Glomerular endothelial cell (primary cell): ENCODE data around the gene PARP4. TPM values are rescaled to one million over a fixed set of nuclear protein-coding genes. Genes with fewer than 3 reads are reported as not detected.
"Not testable (repeated sequence)": the region's sequence is repeated elsewhere in the genome, so short reads cannot be mapped to it uniquely, and the experiment has no call there.

ENCODE experiments used
- DNase-seq: peaks from one replicate; pipeline ENCODE4 v3.0.0-alpha.2; 2011; ENCODE audit warnings: low read depth, low spot score; ENCODE audit errors: extremely low read depth
- total RNA-seq: library from RNA; depleted of rRNA; stranded (reverse); fragments of >200 nt; gene quantifications from 2 replicates; pipeline ENCODE4 v1.2.3, GENCODE V29; 2015

Gene PARP4
- total RNA-seq, 1 donor from 2014 or later: 73.8 TPM

DNA sequence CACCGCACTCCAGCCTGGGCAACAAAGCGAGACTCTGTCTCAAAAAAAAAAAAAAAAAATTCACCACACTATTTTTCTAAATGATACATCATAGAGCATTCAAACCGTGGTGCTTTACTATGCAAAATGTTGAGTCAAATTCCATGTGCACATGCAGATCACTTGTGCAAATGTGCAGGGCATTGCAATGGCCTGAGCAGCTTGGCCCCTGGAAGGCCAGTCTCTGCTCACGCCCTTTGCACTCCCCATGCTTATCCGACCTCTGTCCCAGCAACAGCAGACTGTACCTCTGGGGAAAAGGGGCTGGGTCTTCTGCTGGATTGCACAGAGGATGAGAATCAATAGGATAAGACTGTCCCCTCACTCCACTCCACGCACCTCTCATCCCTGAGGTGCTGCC is 58.5 kb downstream of the PARP4 start:
- no peak for DNase-seq

GRCh38 chr13:24452044-24452443 is 60.5 kb downstream of the PARP4 start:
- DNase-seq: no peak

- DNase-seq: no peak
Measured at GRCh38 chr13:24450530-24450929, 62.0 kb downstream of the PARP4 start.

GRCh38 chr13:24444851-24445250 is 67.7 kb downstream of the PARP4 start:
- DNase-seq: not testable (repeated sequence)

DNA sequence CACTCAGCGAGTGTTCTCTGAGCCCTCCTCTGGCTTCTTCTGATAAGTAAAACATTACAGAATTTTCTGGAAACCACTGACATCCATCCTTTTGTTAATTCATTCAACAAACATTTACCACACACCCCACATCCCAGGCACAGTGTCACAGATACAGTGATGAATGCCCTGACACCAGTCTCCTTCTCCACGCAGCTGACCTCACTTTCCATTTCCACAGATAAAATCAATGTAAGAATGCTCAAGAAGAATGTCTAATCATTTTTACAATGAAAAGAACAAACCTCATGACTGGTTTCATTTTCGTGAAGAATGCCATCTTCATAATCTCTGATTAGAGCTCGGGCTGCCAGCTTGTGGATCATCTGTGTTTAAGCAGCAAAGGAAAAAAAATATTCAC is 69.2 kb downstream of the PARP4 start:
- DNase-seq: no peak

DNA sequence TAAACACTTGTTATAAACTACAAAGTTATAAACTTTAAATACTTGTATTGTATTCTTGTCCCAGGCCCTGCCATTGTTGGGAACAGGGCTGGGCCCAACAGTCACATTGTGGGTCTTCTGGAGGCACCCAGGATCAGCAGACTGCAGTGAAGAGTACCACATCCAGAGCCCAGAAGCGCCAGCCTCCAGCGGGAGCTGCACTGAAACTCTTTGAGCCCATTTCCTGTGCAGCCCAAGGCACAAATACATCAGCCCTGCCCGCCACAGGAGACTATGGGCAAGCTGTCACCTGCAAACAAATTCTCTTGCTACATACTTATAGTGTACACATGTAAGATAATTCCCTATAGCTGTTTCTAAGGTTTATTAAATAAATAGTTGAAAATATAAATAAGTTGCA is 86.5 kb downstream of the PARP4 start:
- DNase-seq: not testable (repeated sequence)

GRCh38 chr13:24419668-24420067 is 92.9 kb downstream of the PARP4 start:
- not testable (repeated sequence) for DNase-seq

DNA sequence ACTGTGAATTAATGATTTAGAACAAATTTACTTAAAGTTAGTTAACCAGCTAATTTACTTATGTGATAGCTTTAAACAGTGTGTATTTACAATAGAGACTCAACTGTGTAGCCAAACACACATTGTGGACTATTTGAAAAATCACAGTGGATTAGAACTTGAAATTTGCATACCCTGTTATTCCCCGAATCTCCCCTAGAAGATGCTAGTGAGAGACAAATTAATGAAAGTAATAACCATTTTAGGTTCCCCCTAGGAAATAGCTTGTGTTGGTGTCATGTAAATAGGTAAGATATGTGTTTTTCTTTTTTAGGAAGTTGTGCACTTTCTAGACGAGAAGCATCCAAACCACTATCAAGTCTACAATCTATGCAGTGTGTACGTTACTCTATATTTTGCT is 104.7 kb downstream of the PARP4 start:
- no peak for DNase-seq

GRCh38 chr13:24406524-24406923 is 106.1 kb downstream of the PARP4 start:
- no peak for DNase-seq

DNA sequence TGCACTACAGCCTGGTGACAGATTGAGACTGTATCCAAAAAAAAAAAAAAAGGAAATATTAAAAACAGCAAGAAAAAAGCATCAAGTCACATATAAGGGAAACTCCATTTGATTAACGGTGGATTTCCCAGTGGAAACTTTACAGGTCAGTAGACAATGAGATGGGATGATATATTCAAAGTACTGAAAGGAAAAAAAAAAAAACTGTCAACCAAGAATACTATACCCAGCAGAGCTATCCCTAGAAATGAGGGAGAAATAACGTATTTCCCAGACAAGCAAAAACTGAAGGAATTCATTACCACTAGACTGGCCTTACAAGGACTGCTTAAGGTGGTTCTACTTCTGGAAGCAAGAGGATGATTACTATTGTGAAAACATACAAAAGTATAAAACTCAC is 115.8 kb downstream of the PARP4 start:
- no peak for DNase-seq

- no peak for DNase-seq
Measured at GRCh38 chr13:24392972-24393371, 119.6 kb downstream of the PARP4 start.

DNA sequence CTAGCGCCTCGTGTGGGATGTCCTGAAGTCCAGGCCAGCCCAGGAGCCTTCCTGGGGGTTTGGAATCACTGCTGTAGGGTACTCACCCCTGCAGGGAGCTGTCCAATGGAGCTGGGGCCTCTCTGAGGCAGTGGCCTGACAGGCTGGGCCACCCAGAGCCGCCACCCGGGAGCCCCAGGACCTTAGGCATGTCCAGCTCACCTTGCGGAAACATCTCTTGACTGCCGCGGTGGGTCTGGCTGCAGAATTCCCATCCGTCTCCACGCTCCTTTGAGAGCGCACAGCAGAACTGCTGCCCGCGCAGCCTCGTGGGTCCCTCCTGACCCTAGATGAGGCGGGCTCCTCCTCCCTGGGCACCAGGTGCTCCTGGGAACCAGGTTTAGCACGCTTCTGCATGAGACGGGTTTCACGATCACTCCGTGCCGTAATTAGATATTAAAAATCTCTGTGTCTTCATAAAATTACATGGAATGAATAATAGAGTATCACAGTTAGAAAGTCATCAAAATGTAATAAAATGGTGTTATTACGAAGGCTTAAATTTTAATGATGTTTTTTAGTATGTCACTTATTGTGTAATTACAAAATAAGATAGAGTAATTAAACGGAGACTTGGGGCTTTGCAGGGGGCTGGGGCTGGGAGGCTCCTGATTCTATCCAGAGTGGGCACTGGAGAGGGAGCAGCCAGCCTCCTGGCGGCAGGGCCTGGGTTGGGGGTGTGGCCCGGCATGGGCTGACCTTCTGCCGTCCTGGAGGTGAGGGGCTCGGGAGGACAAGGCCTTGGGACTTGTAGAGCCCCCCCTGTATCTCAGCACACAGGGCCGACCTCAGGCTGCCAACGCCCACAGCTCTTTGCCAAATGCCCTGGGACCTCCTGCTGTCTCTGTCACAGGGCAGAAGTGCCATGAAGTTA is 120.6 kb downstream of the PARP4 start:
- not testable (repeated sequence) for DNase-seq

DNA sequence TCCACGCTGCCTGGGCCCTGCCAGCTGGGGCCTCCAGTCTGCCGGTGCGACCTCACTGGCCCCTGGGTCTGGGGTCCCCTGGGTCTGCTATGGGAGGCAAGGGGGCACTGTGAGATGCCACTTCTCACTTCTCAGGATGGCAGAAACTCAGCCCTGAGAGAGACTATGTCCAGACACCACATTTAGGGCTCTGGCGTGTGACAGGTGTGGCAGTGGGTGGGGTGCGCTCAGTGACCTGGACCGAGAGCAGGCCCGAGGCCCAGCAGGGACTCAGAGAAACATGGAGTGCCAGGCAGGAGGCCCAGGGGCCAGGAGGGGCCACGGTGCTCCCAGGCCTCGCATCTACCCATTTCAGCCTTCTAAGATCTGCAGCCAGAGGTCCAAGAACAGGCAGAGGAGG is 121.8 kb downstream of the PARP4 start:
- DNase-seq: not testable (repeated sequence)

DNA sequence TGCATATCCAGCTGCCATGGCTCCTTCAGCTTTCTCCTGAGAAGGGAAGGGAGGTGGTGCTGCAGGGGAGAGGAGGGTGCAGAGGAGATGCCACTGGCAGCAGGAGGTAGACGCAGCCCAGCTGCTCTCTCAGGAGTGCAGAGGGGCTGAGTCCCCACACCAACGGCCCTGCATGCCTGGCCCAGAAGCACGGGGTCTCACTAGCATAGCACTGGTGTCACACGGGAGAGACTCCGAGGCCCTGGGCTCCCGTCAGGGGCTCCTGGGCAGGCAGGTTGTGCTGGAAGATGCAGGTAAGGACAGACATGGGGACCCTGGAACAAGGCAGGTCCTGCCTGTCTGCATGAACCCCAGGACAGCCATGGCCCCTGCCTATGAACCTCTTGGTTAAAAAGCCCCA is 123.1 kb downstream of the PARP4 start:
- DNase-seq: no peak

GRCh38 chr13:24388743-24389142 is 123.8 kb downstream of the PARP4 start:
- DNase-seq: not testable (repeated sequence)

DNA sequence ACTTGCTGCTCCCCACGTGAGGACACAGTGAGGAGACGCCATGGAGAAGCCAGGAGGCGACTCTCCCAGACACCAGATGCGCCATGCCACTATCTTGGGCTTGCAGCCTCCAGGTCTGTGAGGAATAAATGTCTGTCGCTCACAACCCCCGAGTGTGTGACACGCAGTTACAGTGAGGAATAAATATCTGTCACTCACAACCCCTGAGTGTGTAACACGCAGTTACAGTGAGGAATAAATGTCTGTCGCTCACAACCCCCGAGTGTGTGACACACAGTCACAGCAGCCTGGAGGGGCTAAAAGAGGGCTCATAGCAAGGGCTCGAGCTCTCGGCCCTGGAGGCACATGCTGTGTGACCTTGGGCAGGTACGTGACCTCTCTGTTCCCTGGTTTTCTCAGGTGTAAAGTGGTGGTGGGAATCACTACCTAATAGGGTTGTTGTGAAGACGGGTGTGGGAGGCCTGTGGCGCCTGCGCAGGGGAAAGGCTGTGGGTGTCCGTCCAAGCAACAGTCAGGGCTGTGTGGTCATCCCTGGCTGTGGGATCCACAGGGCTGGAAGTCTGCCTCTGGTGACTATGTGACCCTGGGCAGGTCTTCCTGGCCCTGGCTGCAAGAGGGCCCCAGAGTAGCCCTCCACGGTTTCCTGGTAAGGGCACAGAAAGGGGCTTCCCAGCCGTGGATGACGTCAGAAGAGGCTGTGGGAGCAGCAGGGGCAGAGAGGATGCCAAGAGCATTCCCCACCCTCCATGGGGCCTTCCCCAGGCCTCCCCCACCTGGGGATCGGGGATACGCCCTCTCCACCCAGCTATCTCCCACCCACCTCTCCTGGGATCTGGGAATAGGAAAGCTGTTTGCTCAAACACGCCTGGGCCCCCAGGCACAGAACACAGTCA is 125.5 kb downstream of the PARP4 start:
- no peak for DNase-seq

- DNase-seq: no peak
Measured at GRCh38 chr13:24385902-24386301, 126.7 kb downstream of the PARP4 start.

DNA sequence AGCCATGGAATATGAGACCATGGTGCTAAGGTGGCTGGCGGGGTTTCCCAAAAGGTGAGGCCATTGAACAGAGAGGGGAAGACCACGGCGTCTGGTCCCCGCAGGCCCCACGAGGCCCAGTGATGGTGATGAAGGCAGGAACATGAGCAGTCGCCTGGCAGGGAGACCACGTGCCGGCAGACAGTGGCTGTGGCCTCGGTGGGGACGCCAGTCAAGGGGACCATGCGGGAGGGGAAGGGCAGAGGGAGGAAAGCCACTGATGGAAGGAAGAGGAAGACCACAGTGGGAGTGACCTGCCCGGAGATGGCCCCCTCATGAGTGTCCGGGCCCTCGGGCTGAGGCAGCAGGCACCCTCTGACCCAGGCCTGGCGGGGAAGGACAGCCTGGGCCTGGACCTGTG is 127.6 kb downstream of the PARP4 start:
- DNase-seq: not testable (repeated sequence)

DNA sequence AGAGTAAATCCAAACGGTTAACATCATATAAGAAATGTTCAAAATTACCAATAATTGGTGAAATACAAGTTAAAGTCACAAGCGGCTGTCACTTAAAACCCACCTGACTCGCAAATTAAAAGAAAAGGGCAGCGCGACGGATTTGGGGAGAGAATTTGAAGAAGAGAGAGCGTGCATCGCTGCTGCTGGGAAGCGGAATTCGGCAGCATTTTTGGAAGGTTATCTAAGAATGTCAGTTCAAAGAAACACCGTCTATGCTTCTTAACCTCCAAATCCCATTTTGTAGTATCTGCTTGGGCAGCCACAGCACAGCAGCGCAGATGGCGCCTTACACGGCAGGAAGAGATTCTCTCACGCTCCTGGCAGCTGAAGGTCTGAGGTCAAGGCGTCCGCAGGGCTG is 128.5 kb downstream of the PARP4 start:
- not testable (repeated sequence) for DNase-seq

- DNase-seq: no peak
Measured at GRCh38 chr13:24381541-24382265, 130.9 kb downstream of the PARP4 start.

DNA sequence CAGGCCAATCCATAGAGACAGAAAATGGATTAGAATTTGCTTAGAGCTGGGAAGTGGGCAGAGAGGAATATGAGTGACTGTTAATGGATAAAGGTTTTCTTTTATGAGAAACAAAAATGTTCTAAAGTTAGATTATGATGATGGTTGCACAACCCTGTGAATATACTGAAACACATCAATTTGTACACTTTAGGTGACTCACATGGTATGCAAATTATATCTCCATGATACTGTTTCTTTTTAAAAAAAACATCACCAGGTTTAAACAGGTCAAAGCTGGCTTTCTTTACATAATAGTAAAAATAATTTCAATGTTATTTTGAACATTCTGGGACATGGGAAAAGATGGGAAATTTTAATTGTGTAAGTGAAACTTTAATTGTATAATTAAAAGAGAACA is 131.7 kb downstream of the PARP4 start:
- not testable (repeated sequence) for DNase-seq
